ENCODE measurements around the gene CBFA2T2.
A peak's percentile ranks its signal among the peaks of the same experiment; 100 is the strongest.
"Not testable (repeated sequence)": the region's sequence is repeated elsewhere in the genome, so short reads cannot be mapped to it uniquely, and the experiment has no call there.

Gene CBFA2T2

GRCh38 chr20:33570743-33571142 lies 80.8 kb downstream of the CBFA2T2 start:
- no peak for DNase-seq (ENCODE audit: low spot score)

- not testable (repeated sequence) for DNase-seq (ENCODE audit: low spot score)
Measured at GRCh38 chr20:33573268-33573667, 83.4 kb downstream of the CBFA2T2 start.

DNA sequence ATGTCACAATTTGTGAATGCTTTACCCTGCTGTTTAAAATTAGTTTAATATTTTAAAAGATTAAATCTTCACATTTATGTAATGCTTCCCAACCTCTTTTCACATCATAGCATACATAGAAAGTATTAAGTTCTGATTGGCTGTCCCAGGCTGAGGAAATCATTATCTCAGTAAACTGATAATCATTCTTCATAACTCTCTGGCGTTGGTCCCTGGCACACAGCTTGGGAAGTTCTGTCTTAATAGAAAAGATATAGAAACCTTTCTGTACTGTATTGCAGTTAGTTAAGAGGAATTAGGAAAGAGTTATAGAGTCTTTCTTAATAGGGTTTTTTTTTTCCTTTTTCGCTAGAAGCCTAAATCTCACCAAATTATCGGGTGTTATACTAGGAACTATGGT lies 85.4 kb downstream of the CBFA2T2 start:
- DNase-seq (ENCODE audit: low spot score) = no peak

DNA sequence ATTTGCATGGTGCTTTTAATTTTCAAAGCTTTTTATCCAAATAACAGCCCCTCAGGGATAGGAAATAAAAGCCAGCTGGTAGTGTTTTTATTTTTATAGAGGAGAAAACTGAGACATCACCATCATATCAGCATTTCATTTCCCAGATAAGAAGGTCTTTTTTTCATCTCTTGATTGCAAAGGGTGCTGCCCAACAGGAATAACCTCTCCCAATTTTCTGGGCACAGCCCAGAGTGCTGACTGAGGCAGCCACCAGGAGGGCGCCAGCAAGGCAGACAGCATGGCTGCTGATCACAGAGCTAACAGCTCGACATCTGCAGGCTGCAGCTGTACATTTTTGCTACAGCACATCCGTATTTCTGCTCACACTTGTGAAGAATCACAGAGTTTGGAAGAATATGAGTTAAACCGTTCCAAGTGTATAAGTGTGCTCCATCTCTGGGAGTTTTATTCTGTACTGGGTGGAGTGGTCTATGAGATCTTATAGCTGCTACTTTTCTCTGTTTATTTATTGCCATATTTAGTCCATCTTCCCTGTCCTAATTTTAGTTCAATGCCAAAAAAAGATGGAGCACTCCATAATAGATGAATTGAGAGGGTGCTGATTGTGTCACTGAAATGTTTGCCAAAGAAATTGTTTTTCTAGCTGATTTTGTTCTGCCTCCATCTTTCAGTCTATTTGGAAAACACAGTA lies 86.7 kb downstream of the CBFA2T2 start:
- no peak for DNase-seq (ENCODE audit: low spot score)

- peak; percentile 65 for DNase-seq (ENCODE audit: low spot score)
Measured at GRCh38 chr20:33578510-33578909, 88.6 kb downstream of the CBFA2T2 start.

DNA sequence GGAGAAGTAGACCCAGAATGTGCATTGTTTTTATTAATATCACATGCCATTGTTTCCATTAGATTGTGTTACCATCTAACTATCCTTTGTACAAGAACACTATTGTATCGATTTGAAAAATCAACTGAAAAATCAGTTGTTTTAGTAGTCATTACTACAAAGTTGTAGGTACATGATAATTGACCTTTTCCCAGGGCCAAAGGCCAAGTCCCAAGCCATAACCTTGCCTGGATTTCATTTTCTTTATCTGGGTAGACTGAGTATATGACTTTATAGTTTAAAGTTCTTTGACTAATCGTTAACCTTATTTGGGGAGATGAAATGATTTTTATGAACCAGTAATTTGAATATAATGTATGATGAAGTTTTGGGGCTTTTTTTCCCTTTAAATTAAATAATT lies 93.2 kb downstream of the CBFA2T2 start:
- no peak for DNase-seq (ENCODE audit: low spot score)

DNA sequence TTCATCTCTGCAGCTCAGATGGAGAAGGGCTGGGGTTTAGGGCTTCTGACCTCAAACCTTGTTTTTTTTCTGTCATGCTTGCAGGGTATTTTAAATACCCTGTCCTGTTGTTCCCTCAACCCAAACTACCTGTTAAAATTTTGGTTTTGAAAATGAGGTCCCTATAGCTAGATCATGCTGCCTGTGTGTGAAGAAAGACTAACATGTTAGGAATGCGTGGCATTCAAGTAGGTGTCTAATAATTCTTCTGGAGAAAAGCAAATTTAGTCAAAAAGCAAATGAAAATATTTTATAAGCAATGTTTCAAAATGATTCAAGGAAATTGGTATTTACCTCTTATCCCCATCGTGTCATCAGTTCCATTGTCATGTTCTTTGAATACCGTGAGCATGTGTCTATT lies 95.1 kb downstream of the CBFA2T2 start:
- DNase-seq (ENCODE audit: low spot score) = no peak

- DNase-seq (ENCODE audit: low spot score) = no peak
Measured at GRCh38 chr20:33585413-33585812, 95.5 kb downstream of the CBFA2T2 start.

- no peak for DNase-seq (ENCODE audit: low spot score)
Measured at GRCh38 chr20:33589059-33589458, 99.2 kb downstream of the CBFA2T2 start.

DNA sequence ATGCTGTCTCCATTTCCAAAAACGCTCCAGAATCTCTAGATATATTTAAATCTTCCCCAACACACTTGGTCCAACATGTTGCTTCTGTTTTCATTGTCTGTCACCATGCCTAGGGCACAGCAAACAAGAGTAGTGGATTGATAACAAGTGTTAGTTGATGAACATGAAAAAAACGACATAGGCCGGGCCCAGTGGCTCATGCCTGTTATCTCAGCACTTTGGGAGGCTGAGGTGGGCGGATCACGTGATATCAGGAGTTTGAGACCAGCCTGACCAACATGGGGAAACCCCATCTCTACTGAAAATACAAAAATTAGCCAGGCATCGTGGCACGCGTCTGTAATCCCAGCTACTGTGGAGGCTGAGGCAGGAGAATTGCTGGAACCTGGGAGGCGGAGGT lies 102.0 kb downstream of the CBFA2T2 start:
- DNase-seq (ENCODE audit: low spot score) = not testable (repeated sequence)

DNA sequence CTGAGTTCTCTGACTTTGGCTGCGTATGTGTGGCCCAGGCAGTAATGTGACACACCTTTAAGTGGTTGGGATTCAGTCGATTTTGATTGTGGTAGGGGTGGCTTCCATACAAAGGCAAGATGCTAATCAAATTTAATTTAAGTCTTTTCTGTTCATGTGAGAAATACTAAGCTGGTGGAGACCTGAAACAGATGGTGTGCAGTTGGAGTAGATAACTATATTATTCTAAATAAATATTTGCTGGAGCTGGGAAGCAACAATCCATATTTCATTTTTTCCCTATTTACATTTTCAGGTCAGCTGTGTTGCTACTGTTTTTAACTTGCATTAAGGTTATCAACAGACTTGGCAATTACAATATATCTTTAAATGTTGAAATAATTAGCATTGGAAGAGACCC lies 104.8 kb downstream of the CBFA2T2 start:
- DNase-seq (ENCODE audit: low spot score) = no peak

- no peak for DNase-seq (ENCODE audit: low spot score)
Measured at GRCh38 chr20:33600414-33600813, 110.5 kb downstream of the CBFA2T2 start.

GRCh38 chr20:33600981-33601380 lies 111.1 kb downstream of the CBFA2T2 start:
- DNase-seq (ENCODE audit: low spot score) = no peak

DNA sequence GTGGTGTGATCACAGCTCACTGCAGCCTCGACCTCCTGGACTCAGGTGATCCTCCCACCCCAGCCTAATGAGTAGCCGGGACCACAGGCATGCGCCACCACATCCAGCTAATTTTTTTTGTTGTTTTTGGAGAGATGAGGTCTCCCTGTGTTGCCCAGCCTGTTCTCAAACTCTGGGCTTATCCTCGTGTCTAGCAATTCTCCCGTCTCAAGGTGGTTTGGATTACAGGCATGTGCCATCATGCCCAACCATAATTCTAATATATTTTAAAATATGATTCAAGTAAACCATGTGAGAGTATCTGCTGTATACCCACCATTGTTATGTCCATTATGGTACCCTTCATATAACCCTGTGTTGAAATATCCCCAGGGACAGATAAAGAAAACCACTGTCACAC lies 112.0 kb downstream of the CBFA2T2 start:
- no peak for DNase-seq (ENCODE audit: low spot score)

- DNase-seq (ENCODE audit: low spot score) = no peak
Measured at GRCh38 chr20:33602826-33603590, 113.1 kb downstream of the CBFA2T2 start.

DNA sequence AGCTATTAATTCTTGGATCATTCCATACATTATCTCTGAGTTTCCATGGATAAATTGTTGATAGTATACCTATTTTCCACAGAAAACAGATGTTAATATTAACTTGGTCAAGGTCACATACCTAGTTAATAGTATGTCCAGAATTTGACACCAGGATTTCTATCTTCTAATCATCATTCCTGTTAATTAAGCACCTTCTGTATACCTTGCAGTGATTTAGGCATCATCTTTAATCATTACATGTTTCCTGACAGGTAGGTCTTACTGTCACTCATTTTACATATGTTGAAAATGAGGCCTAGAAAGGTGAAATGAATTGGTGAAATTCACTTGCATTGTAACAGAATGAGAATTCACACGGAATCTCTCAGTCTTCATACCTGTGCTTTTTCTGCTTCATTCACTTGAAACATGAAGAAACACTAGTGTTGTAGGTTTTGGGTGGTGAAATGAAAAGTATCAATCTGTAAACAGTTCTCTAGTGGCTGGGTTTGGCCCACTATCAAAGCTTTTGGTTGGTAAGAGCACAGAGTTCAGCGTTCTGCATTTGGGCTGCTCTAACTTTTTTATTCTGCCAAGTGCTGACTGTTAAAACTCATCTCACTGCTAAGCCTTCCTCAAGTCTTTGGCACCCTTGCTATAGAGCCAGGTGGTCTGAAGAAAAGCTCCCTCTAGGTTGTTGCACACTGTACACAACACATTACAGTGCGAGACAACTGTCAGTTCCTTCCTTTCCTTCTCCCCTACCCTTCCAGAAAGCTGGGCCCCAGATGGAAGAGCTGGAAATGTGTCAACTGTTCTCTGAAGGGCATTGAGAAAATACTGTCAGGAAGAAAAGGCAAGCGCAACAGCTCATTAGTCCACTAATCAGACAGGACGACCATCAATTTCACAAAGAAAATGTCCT lies 114.4 kb downstream of the CBFA2T2 start:
- no peak for DNase-seq (ENCODE audit: low spot score)

DNA sequence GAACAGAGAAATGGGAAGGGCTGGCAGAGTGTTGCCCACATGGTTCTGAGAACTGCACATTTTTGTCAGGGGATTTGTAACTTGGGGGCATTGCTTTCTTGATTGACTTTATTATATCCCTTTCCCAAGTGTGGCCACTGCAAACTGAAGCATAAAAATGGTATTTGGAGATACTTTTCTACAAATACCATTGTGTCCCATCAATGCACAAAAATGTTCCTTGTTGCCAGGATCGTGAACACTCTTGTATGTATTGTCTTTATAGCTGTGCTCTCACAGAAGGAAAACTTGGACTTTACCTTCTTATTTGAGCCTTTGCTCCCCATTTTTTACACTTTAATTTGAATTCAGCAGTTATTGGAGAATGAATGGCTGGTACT lies 115.1 kb downstream of the CBFA2T2 start:
- no peak for DNase-seq (ENCODE audit: low spot score)

DNA sequence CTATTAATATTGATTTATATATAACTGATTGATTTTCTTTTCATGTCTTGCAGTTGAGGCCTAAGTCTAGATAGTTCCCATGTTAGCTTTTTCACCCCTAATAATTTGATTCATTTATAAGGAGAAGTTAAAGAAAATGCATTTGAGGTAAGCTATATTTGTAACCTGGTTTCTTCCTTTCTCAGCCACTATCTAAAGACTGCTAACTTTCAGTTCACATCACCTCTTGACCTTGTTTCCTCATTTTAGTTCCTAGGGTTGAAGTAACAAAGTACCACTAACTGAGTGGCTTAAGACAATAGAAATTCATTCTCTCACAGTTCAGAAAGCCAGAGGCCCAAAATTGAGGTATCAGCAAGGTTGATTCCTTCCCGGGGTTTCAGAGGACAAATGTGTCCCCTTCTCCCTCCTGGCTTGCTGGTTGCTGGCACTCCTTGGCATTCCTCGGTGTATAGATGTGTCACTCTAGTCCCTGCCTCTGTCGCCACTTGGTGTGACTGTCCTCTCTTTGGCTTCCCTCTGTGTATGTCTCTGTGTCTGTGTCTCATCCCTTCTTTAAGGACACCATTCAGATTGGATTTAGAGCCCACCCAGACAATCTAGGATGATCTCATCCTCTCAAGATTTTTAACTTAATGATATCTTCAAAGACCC lies 116.3 kb downstream of the CBFA2T2 start:
- no peak for DNase-seq (ENCODE audit: low spot score)

DNA sequence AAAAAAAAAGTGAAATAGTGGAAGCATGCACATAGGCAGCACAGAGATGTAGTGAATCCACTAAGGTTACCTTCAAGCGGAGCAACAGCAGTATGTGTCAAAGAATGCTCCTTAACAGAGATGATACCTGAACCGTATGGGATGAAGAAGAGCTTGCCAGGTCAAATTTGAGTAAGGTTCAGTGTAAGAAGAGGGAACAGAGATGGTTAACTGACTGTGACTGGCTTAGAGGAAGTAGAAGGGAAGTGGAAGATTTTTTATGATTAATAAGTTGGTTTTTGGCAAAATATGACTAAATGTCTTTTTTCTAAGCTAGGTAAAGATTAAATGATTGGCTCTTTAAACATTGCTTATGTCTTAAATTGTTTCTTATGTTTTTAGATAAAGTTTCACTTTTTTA lies 119.6 kb downstream of the CBFA2T2 start:
- no peak for DNase-seq (ENCODE audit: low spot score)

DNA sequence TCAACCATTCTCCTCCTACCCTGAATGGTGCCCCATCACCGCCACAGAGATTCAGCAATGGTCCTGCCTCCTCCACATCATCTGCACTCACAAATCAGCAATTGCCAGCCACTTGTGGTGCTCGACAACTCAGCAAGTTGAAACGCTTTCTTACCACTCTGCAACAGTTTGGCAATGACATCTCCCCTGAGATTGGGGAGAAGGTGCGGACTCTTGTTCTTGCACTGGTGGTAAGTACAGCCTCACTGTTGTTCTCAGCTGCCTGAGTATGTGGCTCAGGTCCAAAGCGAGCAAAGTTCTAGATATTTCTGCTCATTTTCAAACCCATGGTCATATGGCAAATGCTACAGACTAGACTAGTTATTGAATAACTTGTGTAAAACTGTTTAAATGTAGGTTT lies 121.2 kb downstream of the CBFA2T2 start:
- no peak for DNase-seq (ENCODE audit: low spot score)

DNA sequence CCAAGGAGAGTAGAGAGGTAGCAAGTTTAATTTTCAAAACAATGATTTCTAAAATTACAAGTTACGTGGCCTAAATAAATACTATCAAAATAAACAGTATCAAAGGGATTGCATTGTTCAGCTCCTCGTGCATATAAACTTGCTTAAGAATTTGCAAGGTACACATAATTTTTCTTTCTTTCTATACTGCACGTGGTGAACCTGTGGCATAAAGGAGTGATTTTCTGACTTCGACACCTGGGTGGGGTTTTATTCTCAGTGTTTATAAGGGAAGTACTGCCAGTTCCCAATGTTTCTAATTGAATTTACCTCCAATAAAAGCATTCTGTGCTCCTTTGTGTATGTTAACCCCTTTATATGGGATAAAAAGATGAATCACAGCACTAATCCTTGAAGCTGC lies 122.1 kb downstream of the CBFA2T2 start:
- DNase-seq (ENCODE audit: low spot score) = no peak
